ENCODE data around the gene TRAPPC3L.

TRAPPC3L gene

DNA sequence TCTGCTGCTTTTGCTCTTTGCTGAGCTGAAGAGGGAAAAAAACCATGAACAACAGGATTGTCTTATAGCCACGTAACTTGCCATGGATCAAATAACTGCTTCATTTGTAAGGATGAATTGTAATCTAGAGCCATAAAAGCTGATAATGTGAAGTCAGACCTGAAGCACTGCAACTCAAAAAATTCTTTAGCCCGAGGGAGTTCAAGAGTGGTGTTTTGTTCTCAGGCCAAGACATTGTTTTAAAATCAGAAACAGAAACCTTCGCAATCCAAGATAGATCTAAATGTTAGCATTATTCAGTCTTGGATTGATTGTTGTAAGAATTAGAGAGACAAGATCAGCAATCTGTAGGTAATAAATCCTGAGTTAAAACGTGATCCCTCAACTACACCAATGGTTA, at the start of gene TRAPPC3L:
TSS of gene TRAPPC3L (minus strand) at position 34 of the 400 bp plus-strand sequence. CDS start 170 bp downstream, outside the sequence.
- DNase-seq = no peak

GRCh38 chr6:116595247-116595646, 49.8 kb upstream of the TRAPPC3L start:
- no peak for DNase-seq

- DNase-seq = no peak
Measured at GRCh38 chr6:116586738-116587137, 41.3 kb upstream of the TRAPPC3L start.

DNA sequence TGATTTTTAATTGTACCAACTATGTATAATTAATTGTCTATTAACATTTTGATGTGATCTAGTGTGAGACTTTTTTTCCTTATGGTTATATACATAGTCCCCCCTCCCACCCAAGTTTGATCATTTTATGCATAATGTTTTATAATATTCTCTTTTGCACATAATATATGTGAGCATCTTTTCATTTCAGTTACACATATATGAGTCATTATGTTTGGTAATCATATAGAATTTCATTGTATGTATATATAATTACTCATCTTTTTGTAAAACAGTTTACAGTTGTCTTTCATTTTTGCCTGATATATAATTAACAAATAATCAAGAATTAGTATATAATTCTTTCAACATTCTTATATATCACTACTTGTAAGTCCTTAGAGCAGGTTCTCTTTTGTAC, 40.8 kb upstream of the TRAPPC3L start:
- no peak for DNase-seq

DNA sequence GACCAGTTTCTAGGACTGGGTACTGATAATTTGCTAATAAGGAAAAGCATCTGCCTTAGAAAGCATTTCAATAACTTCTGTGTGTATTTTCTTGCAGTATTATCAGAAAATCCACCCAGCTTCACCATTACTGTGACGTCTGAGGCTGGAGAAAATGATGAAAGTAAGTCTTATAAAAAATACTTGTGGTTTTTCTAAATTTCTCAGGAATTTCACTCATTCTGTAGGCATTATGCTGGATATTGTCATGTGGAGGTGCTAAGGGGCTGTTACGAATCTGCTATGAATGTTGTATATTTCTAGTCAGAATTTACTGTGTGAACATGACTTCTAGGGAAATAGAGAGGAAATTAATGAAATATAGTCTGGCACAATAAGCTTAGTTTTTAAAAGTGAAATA, 34.7 kb upstream of the TRAPPC3L start:
- DNase-seq = no peak

- DNase-seq = no peak
Measured at GRCh38 chr6:116579143-116579542, 33.7 kb upstream of the TRAPPC3L start.

DNA sequence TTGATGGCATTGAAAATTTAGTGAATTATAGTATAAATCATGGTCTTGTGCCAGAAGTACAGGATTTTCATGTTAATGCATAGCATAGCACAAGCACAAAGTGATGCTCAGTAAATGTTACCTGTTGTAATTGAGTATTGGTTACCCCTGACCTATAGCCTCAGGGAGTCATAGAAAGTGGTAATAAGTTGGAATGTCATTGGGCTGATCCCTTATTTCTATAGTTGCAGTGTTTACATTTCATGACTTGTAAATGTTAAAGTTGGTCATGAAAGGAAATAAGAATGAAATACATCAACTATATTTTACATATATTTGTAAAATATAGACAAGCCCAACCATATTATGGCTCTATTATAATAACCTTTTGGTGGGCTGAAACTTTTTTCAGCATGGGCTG, 32.9 kb upstream of the TRAPPC3L start:
- DNase-seq = no peak

DNA sequence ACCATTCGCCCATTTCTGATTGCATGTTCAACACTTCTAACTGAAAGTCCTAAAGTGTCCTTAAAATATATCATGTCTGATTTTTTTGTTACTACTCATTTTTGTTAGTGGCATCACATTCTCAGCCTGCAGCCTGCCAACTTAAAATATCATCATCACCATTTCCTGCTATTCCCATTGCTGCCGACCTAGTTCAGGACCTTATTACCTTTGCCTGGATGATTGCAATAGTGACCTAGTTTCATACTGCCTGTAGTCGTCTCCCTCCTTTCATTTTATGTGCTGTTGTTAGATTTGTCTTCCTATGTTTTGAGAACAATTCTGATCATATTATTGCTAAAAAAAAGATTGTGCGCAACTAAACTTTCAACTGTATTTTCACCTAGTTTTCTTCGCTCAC, 32.0 kb upstream of the TRAPPC3L start:
- DNase-seq = no peak

DNA sequence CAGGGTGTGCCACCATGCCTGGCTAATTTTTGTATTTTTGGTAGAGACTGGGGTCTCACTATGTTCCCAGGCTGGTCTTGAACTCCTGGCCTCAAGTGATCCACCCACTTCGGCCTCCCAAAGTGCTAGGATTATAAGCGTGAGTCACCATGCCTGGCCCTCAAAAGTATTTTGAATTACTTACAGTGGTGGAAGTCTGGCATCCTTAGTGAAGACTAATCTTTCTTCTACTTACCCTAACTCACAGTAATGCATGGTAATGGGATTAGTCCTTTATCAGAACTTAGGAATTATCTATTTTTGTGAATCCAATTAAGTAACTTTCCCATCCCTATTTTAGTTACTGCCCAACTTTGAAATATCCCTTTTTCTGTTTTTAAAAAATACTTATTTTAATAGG, 29.7 kb upstream of the TRAPPC3L start:
- no peak for DNase-seq

DNA sequence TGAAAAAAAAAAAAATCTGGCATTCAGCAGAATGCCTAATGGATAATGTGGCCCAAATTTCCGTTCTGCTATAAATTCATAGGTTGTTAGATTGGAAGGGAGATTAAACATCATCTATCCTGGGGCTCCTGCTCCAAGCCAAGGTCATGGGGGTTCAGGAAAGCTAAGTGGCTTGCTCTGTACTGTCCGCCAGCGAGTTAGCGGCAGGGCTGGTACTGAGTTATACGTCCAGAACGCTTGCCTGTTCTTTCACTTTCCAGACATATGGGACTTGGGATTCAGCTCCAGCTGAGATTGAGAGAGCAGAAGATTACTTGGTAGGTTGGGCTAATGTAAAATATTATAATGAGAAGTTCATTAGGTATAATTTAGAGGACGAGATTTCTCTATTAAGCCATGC, 26.7 kb upstream of the TRAPPC3L start:
- peak in 1 of 2 experiments; percentile 7 for DNase-seq

DNA sequence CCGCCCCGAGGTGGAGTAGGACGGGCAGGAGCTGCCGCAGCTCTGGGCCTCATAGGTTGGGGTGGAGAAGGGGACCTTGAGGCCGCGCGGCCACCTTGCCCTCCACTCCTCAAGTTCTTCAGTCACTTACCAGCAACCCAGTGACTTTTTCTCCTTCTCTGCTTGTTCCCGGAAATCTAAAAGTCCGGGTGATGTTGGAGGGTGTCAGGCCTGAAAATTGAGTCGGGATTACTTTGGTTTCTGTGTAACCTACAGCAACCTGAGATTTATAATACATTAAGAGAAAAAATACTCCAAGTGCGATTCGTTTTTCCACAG, 26.2 kb upstream of the TRAPPC3L start:
- no peak for DNase-seq

GRCh38 chr6:116570856-116571682, 25.6 kb upstream of the TRAPPC3L start, which contains the start of gene RWDD1:
Gene RWDD1, plus strand, starts transcription at chr6:116571504. Its CDS starts 79 bp downstream, at chr6:116571583.
- peak; percentile 97 to 98 for DNase-seq

DNA sequence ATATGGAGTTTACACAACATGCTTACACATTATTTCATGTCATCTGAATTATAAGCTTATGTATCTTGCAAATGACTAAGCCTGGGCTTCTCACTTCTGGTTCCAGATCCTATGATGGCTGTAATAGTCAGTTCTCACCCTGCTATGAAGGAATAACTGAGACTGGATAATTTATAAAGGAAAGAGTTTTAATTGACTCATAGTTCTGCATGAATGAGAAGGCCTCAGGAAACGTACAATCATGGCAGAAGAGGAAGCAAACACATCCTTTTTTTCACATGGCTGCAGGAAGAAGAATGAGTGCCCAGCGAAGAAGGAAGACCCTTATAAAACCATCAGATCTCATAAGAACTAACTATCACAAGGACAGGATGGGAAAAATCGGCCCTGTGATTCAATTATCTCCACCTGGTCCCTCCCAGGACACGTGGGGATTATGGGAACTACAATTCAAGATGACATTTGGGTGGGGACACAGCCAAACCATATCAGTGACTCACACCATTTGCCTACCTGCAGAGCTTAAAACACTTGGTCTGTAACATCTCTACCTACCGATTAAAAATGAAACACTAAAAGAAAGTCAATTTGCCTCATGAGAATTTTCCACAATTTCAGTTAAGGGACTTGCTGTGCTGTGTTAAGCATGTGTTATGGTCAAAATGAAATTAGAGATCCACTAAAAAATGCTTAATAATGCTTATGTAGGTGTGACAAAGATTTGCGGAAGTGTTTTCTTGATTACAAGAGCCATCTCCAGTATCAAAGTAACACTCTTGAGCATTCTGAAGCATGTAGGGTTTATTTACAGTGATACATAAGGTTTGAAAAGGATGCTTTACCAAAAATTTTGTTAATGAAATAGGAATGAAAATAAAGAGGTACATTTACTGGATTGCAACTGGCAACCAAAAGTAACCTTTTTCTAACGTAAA, 23.6 kb upstream of the TRAPPC3L start:
- no peak for DNase-seq

GRCh38 chr6:116568111-116568510, 22.6 kb upstream of the TRAPPC3L start:
- no peak for DNase-seq

DNA sequence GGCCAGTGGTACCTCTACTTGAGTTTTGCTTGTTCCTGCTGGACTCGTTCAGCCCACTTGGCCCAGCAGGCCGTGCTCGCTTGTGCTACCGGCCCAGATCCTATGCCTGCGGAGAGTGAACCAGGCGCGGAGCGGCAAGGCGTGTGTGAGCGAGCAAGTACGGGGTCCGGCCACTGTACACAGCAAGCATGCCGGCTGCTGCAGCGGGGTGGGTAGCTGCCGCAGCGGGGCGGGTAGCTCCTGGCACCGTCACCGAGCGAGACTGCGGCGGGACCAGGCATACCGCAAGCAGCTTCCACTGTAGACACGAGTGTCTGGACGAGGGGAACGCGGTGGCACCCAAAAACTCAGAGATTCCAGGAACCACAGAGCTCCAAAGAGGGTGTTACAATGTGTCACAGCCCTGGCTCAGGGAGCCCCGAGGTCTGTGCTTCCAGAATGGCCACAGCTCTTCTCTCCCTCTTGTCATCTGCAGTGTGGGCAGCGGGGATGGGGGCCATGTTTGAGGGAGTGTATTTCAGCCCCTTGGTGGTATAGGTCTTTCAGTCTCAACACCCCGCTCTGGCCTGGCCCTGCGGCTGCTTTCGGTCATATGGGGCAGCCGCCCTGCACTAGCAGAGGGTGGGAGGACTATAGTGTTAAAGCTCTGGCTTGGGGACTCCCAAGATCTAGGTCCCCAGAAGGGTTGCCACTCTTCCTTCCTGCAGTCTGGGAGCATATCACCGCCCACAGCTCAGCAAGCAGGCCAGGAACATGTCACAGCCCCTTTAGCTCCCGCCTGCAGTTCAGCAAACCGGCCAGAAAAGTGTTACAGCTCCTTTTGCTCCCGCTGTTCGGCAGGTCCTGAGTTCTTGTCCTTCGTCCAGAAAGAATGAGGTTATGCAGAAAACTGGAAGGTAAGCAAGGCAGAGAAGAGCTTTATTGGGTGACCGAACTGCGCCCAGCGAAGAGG, 19.7 kb upstream of the TRAPPC3L start:
- DNase-seq = no peak

DNA sequence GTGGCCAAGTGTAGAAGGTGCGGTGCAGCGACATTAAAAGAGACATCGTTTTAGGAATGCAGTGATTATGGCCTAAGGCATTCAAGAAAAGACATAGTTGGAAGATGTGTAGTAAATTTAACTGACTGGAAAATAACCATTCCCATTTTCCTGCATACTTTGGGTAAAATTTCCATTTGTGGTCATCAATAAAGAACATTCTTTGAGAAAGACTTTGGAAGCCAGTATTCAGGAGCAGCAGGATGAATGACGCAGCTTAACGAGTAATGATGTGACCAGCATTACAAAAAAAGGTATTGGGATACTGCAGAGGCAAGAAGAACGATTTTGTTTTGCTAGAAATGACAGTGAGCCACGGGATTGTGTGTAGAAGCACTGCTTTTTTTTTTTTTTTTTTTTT, 18.8 kb upstream of the TRAPPC3L start:
- no peak for DNase-seq

DNA sequence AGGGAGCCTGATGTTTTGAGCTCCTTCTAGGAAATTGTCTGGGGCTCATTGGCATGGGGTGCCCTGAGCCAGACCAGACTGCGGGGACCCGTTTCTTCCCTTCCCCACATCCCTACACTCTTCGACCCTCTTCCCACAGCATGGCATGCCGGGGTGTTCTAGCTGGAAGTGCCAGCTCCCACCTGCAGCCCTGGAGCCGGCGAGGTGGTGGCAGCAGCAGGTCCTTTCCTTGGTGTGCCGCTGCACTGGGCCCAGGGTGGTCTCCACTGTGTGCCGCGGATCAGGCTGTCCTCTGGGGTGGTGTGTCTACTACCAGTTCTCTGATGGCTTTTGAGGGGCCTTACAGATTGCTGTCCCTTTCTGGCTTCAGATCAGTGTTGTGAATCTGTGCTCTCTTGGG, 18.3 kb upstream of the TRAPPC3L start:
- no peak for DNase-seq

GRCh38 chr6:116562614-116563013, 17.1 kb upstream of the TRAPPC3L start:
- DNase-seq = no peak

DNA sequence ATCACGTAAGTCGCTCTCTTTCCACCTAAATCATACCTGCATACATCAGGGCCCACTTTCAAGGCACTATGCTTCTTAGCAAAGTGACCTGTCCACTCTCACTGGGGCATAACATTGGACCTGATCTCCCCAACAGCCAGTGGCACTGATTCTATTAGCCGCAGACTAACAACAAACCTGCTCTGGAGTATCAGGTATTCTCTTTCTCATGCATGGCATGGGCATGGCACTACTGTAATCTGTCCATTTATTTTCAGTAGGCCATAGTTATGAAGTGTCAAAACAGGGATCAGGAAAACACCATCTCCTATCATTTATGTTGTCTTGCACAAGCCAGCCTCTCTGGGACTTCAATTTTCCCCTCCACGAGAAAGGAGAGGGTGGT, 16.5 kb upstream of the TRAPPC3L start:
- no peak for DNase-seq

GRCh38 chr6:116561377-116562018, 16.0 kb upstream of the TRAPPC3L start:
- peak; percentile 9 to 71 for DNase-seq

- no peak for DNase-seq
Measured at GRCh38 chr6:116560130-116560529, 14.6 kb upstream of the TRAPPC3L start.

DNA sequence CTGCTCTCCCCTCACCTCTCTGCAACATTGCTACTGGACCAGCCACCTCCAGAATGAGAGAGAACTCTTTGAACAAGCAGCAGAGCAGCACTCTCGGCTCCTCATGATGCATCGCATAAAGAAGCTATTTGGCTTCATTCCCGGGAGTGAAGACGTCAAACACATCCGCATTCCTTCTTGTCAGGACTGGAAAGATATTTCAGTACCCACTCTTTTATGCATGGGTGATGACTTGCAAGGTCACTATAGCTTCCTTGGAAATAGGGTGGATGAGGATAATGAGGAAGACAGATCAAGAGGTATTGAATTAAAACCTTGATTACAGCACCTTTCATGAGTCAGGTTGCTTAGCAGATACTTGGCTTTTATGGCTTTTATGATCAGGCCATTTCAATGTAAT, 12.4 kb upstream of the TRAPPC3L start:
- peak; percentile 46 to 47 for DNase-seq

Data from SHP77 (cell line).